ENCODE data around the gene SMIM10L2A.
"Not testable (repeated sequence)": the region's sequence is repeated elsewhere in the genome, so short reads cannot be mapped to it uniquely, and the experiment has no call there.

Gene SMIM10L2A

DNA sequence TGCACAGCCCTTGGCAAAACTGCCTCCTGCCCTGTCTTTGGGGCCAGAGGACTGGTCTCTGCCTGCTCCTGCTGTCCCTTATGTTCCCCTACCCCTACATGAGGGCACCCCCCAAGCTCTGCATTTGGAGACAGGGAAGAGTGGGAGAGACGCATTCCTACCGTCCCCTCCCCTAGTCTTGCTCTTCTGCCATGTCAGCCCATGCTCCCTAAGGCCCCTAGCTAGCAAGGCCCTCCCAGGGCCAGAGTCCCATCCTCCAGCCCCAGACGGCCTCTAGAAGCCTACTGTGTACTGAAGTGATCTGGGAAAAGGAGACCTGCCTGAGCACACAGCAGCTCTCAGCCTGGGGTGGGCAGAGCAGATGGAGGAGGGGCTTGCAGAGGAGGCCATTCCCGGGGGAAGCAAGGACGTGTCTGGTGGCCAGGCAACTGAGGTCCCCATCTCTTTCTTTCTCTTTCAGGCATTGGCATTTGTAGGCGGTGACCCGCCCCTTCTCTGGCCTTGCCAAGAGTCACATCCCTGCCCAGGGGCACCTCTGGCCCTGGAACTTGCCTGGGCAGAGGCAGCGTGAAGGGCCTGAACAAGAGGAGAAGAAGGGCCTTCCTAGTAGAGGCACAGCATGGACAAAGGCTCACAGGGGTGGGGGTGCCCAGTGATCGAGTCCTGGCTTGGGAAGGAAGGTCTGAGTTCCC lies 1.6 kb downstream of the SMIM10L2A start:
- DNase-seq: not testable (repeated sequence)

DNA sequence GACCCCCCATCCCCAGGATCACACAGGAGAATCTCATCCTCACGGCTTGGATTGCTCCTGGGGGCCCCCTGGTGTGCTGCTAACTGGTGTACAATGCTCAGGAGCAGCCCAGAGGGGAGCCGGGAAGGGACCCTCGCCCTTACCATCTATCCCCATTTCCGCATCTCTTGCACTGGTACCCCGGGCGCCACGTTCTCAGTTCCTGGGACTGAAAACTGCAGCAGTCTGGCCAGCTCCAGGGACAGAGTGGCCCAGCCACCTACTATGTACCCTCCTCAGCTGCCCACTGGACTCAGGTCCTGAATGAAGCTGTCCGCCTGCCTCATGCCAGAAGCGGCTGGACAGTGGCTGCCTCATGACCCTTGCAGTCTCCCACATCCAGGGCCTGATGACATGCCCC lies 2.7 kb downstream of the SMIM10L2A start:
- no peak for DNase-seq

DNA sequence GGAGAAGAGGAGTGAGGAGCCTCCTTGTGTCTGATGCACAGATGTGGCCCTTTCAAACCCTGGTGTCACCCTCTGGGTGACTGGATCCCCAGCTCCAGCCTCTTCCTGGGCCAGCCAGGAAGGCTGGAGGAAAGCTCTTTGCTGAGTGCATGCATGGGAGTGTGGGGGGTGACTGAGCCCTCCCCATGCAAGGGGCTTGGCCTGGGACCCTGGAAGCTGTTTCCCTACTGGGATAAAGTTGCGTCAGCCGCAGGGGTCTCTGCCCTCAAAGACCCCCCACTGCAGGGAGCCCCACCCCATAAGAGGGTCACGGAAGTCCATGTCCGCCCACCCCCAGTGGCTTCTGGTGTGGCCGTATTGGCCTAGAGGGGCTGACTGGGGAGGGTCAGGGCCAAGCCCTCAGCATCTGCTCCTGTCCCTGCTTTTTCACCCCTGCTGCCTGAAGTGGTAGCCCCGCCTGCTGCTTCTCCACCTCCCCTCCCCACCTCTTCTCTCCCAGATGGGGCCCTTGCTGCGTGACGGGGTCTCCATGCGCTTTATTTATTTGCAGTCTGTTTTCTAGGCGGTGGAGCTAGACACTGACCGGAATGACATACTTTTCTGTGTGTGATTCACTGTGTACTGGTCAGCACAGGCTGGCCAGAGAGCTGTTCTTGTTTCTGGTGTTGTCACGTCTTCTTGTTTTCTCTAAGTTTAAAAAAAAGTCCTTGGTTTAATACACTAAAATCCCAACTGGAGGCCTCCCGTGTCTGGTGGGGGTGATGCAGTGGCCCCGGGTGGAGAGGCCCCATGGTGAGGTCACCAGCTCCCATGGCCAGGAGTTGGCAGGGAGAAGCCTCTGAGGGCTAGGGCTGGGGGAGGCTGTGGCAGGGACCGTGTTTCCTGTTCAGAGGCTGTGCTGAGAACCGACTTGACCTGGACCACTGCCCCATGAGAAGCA lies 3.6 kb downstream of the SMIM10L2A start:
- DNase-seq: no peak

DNA sequence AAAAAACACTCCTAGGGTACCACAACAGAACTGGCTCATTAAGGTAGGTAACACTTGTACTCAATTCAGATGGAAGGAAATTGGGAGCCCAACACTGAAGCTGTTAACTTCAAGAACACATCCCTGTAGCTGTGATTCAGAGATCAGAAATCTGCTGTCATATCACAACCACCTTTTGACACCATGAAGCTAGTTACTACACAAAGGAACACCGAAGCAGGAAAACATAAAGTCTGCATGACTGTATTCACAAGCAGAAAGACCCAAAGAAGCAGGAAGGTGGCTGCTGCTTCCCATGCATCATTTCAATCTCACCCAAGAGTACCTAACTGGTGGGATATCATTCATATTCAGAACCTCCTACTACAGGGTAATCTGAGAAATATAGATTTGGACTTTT lies 7.7 kb downstream of the SMIM10L2A start:
- DNase-seq: no peak

DNA sequence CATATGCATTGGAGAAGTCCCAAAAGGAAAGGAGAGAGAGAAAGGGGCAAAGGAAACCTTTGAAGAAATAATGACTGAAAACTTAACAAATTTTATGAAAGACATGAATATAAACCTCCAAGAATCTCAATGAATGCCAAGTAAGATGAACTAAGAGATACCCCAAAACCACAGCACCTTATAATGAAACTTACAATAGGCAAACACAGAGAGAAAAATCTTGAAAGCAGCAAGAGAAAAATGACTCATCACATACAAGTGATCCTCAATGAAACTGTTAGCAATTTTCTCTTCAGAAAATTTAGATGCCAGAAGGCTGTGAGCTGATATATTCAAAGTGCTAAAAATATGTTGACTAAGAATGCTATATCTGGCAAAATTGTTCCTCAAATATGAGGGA lies 10.1 kb downstream of the SMIM10L2A start:
- no peak for DNase-seq

DNA sequence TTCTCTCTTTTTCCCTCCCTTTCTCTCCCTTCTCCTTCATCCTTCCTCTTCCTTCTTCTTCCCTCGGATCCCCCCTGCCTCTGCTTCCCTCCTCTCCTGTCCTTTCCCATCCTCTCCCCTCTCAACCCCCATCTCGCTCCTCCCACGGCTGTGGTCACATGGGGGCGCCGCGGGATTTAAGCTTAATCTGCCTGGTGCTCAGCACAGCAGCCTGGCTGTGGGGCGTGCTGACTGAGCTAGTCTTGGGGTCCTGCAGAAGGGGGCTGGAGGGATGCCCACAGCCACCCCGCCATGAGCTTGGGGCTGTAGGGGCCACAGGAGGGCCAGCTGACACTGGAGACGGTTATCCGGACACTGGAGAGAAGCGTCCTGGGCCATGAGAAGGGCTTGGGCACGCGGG lies 10.7 kb downstream of the SMIM10L2A start:
- DNase-seq: no peak

DNA sequence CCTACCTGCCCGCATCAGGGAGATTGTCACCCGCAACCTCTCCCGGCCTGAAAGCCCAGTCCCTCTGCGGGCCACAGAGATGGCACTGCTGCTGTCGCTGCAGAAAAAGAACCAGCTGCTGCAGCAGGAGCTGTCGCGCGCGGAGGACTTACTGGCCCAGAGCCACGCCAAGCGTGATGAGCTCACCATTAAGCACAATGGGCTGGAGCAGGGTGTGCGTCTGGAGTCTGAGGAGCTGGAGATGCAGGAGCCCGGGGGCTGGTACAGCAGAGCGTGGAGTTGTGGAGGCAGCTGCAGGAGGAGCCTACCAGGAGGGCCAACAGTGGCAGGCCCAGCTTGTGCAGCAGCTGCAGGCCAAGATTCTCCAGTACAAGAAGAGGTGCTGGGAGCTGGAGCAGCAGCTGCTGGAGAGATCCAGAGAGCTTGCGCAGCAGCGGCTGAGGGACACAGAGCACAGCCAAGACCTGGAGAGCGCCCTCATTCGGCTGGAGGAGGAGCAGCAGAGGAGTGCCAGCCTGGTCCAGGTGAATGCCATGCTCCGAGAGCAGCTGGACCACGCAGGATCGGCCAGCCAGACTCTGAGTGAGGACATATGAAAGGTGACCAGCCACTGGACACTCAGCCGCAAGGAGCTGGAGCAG lies 11.3 kb downstream of the SMIM10L2A start:
- no peak for DNase-seq

DNA sequence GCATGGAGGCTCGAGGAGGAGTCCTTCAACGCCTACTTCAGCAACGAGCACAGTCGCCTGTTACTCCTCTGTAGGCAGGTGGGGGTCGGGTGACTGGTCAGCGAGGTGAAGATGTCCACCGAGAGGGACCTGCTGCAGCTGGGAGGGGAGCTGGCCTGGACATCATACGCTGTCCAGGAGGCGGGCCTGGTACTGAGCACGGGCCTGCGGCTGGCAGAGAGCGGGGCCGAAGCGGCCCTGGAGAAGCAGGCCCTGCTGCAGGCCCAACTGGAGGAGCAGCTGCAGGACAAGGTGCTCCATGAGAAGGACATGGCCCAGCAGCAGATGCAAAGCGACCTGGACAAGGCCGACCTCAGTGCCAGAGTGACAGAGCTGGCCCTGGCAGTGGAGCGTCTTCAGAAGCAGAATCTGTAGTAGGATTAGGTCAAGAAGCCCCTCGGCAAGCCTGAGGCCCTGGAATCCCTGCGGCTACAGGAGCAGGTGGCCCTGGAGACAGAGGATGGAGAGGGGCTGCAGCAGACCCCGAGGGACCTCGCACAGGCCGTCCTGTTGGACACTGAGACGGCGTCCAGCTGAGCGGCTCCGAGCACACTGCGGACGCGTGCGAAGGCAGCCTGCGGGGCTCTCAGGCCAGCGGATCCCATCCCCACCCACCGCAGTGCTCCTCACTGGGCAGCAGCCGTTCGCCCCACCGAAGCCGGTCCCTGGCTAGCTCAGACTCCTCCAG lies 11.9 kb downstream of the SMIM10L2A start:
- no peak for DNase-seq

DNA sequence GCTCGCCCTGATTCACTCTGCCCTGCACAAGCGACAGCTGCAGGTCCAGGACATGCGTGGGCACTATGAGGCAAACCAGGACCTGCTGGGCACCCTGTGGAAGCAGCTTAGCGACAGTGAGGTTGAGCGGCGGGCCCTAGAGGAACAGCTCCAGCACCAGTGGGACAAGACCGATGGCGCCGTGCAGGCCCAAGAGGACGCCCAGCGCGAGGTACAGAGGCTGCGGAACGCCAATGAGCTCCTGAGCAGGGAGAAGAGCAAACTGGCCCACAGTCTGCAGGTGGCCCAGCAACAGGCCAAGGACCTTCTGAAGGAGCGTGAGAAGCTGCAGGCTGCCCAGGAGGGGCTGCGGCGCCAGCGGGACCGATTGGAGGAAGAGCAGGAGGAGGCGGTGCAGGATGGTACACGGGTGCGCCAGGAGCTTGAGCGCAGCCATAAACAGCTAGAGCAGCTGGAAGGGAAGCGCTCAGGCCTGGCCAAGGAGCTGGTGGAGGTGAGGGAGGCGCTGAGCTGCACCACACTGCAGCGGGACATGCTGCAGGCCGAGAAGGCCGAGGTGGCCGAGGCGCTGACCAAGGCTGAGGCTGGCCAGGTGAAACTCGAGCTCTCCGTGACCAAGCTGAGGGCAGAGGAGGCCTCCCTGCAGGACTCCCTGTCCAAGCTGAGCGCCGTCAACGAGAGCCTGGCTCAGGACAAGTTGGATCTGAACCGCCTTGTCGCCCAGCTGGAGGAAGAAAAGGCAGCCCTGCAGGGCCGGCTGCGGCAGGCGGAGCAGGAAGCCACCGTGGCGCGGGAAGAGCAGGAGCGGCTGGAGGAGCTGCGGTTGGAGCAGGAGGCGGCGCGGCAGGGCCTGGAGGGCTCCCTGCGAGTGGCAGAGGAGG lies 12.8 kb downstream of the SMIM10L2A start:
- DNase-seq: no peak

DNA sequence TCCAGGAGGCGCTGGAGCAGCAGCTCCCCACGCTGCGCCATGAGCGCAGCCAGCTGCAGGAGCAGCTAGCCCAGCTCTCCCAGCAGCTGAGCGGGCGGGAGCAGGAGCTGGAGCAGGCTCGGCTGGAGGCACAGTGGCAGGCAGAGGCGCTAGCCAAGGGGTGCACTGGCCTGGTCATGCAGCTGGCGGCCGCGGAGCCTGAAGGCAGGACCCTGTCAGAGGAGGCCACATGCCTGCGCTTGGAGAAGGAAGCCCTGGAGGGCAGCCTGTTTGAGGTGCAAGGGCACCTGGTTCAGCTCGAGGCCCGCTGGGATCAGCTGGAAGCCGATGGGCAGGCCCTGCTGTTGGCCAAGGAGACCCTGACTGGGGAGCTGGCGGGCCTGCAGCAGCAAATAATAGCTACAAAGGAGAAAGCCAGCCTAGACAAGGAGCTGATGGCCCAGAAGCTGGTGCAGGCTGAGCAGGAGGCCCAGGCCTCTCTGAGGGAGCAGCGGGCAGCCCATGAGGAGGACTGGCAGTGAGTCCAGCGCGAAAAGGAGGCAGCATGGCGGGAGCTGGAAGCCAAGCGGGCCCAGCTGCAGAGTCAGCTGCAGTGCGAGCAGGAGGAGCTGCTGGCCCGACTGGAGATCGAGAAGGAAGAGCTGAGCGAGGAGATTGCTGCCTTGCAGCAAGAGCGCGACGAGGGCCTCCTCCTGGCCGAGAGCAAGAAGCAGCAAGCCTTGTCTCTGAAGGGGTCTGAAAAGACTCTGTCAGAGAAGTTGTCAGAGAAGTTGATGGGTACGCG lies 13.6 kb downstream of the SMIM10L2A start:
- DNase-seq: no peak

DNA sequence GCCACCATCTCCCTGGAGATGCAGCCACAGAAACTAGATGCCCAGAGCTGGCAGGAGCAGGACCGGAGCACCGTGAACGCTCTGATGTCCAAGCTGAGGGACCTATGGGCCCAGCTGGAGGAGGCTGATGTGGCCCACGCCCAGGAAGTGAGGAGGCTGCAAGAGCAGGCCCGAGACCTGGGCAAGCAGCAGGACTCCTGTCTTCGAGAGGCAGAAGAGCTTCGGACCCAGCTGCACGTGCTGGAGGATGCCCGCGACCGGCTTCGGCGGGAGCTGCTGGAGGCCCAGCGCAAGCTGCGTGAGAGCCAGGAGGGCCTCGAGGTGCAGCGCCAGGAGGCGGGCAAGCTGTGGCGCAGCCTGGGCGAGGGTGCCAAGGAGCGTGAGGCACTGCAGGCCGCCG lies 14.2 kb downstream of the SMIM10L2A start:
- no peak for DNase-seq

DNA sequence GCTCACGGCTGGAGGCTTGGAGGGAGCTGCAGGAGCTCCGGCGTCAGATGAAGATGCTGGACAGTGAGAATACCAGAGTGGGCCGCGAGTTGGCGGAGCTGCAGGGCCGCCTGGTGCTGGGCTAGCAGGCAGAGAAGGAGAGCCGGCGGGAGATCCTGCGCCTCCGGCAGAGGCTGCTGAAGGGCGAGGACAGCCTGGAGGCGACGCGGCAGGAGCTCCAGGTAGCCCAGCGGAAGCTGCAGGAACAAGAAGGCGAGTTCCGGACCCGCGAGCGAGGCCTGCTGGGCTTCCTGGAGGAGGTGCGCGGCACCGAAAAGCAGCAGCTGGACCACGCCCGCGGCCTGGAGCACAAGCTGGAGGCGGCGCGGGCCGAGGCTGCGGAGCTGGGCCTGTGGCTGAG lies 14.7 kb downstream of the SMIM10L2A start:
- DNase-seq: no peak

DNA sequence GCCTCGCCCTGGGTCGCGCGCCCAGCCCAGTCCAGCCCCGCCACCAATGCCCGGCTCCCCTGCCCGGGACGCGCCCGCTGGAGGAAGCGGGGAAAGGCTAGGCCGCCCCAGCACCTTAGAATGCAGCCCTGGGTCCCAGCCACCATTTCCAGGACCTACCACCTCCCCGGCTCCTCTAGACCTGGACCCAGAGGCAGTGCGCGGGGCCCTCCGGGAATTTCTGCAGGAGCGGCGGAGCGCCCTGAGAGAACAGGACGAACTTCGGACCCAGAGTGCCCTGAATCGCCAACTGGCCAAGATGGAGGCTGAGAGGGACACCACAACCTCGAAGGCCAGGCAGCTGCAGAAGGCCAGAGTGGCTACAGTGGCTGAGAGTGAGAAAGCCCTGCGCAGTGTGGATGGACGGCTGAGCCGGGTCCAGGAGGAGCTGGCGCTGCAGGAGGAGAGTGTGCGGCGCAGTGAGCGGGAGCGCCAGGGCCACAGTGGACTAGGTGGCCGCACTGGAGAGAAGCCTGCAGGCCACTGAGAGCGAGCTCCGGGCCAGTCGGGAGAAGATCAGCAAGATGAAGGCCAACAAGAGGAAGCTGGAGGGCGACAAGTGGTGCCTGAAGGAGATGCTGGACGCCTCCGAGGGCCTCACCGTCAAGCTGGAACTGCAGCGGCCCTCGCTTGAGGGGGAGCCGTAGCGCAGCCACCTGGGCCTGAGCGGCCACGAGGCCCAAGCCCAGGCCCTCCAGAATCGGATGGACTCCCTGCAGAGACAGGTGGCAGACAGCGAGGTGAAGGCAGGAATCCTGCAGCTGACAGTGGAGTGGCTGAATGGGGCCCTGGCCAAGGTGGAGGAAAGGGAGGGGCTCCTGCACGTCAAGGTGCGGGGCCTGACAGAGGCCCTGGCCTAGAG lies 15.5 kb downstream of the SMIM10L2A start:
- no peak for DNase-seq

DNA sequence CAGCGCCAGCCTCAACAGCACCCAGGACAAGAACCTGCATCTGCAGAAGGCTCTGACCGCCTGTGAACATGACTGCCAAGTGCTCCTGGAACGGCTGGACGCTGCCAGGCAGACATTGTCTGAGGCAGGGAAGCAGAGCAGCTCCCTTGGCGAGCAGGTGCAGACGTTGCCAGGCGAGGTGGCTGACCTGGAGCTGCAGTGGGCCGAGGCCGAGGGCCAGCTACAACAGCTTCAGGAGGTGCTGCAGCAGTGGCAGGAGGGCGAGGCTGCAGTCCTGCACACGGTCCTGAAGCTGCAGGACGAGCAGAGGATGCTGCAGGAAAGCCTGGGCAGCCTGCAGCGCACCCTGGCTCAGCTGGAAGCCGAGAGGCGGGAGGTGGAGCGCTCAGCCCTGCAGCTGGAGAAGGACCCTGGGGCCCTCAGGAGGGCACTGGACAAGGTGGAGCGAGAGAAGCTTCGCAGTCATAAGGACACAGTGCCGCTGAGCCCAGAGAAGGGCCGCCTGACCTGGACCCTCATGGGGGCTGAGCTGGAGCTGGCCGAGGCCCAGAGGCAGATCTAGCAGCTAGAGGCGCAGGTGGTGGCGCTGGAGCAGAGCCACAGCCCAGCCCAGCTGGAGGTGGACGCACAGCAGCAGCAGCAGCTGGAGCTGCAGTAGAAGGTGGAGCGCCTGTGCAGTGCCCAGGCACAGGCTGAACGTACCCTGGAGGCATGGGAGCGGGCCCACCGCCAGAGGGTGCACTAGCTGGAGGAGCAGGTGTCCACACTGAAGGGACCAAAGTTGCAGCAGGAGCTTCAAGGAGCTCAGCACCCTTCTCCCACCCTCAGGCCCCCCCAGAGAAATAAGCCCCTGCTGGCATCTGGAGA lies 16.4 kb downstream of the SMIM10L2A start:
- no peak for DNase-seq

DNA sequence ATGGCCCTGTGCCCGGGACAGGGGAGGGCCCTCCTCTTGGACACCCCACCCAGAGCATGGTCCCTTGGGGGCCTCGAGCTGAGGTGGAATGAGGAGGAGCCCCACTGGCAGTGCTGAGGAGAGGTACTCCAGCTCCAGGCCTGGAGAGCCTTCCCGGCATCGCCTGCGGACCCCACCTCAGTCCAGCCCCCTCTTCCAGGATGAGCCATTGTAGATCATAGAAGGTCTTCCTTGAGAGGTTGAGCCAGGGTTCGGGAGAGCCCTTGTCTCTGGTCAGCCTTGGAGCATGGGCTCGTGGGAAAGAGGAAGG lies 16.9 kb downstream of the SMIM10L2A start:
- no peak for DNase-seq

DNA sequence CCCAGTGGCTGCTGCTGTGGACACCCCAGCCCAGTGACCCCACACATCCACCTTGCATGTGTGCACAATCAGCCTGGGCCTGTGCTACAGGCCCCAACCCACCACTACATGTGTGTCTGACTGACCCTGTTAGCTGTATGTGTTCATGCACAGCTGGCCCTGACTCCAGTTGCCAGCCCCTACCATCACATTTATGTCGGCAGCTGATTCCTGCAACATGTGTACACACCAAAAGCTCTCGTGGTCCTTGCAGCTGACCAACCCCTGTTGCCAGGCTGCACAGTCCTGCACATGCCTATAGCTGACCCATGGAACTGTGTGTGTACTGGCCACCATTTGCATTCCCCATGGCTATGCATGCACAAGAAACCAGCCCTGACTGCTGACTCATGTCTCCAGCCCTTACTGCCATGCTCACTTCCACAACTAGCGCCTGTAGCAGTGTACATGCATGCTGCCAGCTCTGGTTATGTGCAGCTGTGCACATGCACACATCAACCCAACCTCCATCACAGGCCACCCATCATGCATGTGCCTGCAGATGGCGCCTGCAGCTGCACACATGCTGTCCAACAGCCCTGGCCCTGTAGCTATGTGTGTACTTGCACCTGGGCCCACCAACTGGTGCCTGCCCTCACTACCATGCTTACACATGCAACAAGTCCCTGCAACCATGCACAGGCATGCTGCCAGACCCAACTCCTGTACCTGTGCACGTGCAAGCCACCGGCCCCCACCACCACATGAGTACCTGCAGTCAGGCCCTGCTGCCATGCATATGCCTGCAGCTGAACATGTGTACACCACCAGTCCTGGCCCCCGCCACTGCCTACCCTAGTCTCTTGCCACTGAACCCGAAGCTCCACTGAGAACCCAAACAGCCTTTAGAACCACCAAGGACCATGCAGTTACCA lies 28.1 kb downstream of the SMIM10L2A start:
- DNase-seq: no peak

DNA sequence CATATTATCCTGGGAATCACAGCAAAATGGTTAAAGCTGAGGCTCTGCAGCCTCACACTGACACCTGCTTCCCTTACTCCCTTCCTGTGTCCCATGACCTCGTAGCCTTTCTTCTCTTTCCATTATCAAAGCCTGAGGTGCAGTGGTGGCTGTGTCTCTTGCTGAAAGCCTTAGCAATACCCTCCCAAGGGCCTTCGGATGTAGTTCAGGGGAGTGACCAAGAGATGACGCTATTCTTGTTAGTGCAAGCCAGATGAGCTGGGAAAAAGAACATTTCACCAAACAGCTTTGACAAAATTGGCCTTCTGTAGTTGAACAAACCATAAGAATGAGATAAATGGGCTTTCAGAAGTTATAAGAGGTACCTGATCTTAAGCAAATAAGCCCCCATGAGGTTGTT lies 31.6 kb downstream of the SMIM10L2A start:
- no peak for DNase-seq

DNA sequence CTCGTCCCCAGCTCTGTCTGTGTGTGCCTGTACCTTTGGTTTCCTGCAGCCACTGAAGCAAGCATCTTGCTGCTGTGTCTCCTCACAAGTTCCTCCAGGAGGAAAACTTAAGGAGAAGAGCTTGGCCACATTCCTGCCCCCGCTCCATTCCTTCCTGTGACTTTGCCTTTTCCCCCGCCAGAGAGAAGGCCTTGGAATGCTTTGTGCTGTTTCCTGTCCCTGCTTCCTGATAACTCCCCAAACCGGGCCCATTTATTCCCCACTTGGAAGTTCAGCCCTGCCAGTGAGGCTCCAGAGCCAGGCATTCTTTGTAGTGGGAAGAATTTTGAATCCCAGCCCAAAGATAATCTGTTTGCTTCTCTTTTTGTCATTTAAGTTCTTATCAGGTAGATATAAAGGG lies 33.1 kb downstream of the SMIM10L2A start:
- DNase-seq: no peak

All from CD4-positive, alpha-beta T cell treated with Interleukin-12 subunit alpha and Interleukin-12 subunit beta, for 1 hour (primary cell).